ENCODE results near the gene POFUT2.

The POFUT2 gene

GRCh38 chr21:45256021-45256911 lies 31.4 kb downstream of the POFUT2 start:
- TF ChIP-seq TSHZ2 (CRISPR knock-in tag; IDR thresholded peaks at IDR 0.05) (no peak), PPARA (CRISPR knock-in tag; IDR thresholded peaks at IDR 0.05; ENCODE audit: borderline replicate concordance) (no peak), BACH2 (CRISPR knock-in tag; IDR thresholded peaks at IDR 0.05; ENCODE audit: borderline replicate concordance) (no peak), SNAI2 (CRISPR knock-in tag; IDR thresholded peaks at IDR 0.05) (no peak), ZNF70 (CRISPR knock-in tag; IDR thresholded peaks at IDR 0.05) (no peak), ISL1 (CRISPR knock-in tag; IDR thresholded peaks at IDR 0.05) (no peak), ZNF8 (CRISPR knock-in tag; IDR thresholded peaks at IDR 0.05) (no peak), ZFP3 (CRISPR knock-in tag; IDR thresholded peaks at IDR 0.05) (no peak), ZNF565 (CRISPR knock-in tag; conservative IDR thresholded peaks at IDR 0.05; ENCODE audit: low read depth) (no peak), OSR1 (CRISPR knock-in tag; IDR thresholded peaks at IDR 0.05) (no peak), ZFP30 (CRISPR knock-in tag; IDR thresholded peaks at IDR 0.05) (no peak), PATZ1 (CRISPR knock-in tag; IDR thresholded peaks at IDR 0.05; ENCODE audit: borderline replicate concordance) (no peak), TCF4 (CRISPR knock-in tag; IDR thresholded peaks at IDR 0.05; ENCODE audit: borderline replicate concordance) (no peak), GLIS3 (CRISPR knock-in tag; IDR thresholded peaks at IDR 0.05) (no peak), POU6F1 (CRISPR knock-in tag; IDR thresholded peaks at IDR 0.05; ENCODE audit: borderline replicate concordance, low read depth) (no peak), CSDC2 (CRISPR knock-in tag; IDR thresholded peaks at IDR 0.05) (no peak), ESRRG (CRISPR knock-in tag; IDR thresholded peaks at IDR 0.05) (no peak), CSRNP3 (CRISPR knock-in tag; IDR thresholded peaks at IDR 0.05) (no peak), ARNTL (CRISPR knock-in tag; IDR thresholded peaks at IDR 0.05; ENCODE audit: borderline replicate concordance, low read depth) (no peak)
- no peak for ATAC-seq

DNA sequence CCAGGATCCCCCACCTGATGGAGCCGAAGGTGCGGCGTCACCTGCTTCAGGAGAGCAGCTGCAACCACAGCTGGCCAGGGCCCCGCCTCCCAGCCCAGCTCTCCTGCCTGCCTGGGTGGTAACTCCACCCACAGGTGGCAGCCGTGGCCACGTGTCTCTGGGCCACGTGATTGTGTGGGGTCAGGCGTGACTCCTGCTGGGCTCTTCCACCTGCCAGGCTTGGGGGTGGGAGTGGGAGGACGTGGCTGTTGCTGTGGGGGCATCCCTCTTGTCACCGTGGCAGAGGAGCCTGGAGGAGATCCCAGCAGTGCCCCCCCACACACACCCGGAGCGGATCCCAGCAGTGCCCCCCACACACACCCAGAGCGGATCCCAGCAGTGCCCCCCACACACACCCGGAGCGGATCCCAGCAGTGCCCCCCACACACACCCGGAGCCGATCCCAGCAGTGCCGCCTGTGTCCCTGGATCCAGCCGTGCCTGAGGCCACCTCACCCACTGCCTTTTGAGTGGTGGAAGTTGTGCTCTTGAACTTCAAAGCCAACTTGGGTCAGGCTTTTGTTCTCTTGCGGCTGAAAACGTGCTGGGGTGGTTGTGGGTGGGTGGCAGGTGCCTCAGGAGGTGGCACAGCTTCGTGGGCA lies 32.2 kb downstream of the POFUT2 start:
- ATAC-seq, result no peak
- TF ChIP-seq ZFP30 (CRISPR knock-in tag; IDR thresholded peaks at IDR 0.05) (no peak), ZNF8 (CRISPR knock-in tag; IDR thresholded peaks at IDR 0.05) (no peak), SNAI2 (CRISPR knock-in tag; IDR thresholded peaks at IDR 0.05) (no peak), PPARA (CRISPR knock-in tag; IDR thresholded peaks at IDR 0.05; ENCODE audit: borderline replicate concordance) (no peak), TOX (CRISPR knock-in tag; IDR thresholded peaks at IDR 0.05; ENCODE audit: borderline replicate concordance) (no peak), ISL1 (CRISPR knock-in tag; IDR thresholded peaks at IDR 0.05) (no peak), CSDC2 (CRISPR knock-in tag; IDR thresholded peaks at IDR 0.05) (no peak), PATZ1 (CRISPR knock-in tag; IDR thresholded peaks at IDR 0.05; ENCODE audit: borderline replicate concordance) (no peak), BACH2 (CRISPR knock-in tag; IDR thresholded peaks at IDR 0.05; ENCODE audit: borderline replicate concordance) (no peak), TSHZ2 (CRISPR knock-in tag; IDR thresholded peaks at IDR 0.05) (no peak), POU6F1 (CRISPR knock-in tag; IDR thresholded peaks at IDR 0.05; ENCODE audit: borderline replicate concordance, low read depth) (no peak), ZNF565 (CRISPR knock-in tag; conservative IDR thresholded peaks at IDR 0.05; ENCODE audit: low read depth) (no peak), RARB (CRISPR knock-in tag; IDR thresholded peaks at IDR 0.05) (no peak), ARNTL (CRISPR knock-in tag; IDR thresholded peaks at IDR 0.05; ENCODE audit: borderline replicate concordance, low read depth) (no peak)
